ENCODE data around the gene STX18. TPM values are rescaled to one million over a fixed set of nuclear protein-coding genes. Genes with fewer than 3 reads are reported as not detected.

STX18 gene
- total RNA-seq, 1 experiment from 2014 or later: 20.9 TPM

DNA sequence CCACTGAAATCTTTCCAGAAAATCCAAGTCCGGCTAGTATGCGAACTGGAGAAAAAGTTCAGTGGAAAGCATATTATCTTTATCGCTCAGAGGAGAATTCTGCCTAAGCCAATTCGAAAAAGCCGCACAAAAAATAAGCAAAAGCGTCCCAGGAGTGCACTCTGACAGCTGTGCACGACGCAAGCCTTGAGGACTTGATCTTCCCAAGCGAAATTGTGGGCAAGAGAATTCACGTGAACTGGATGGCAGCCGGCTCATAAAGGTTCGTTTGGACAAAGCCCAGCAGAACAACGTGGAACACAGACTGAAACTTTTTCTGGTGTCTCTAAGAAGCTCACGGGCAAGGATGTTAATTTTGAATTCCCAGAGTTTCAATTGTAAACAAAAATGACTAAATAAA is 34.4 kb downstream of the STX18 start:
- Histone ChIP-seq H2AK5ac (ENCODE audit: insufficient read length, low read length) (no peak overlapping the region), H4K5ac (ENCODE audit: insufficient read length, low read depth, low read length) (no peak overlapping the region), H3K9me3 (ENCODE audit: control insufficient read depth, low read depth, low read length) (no peaks in the 10 kb centered on the region), H3T11ph (ENCODE audit: low read length) (no peak overlapping the region), H3K4me2 (ENCODE audit: insufficient read depth, insufficient read length, low read length) (no peak overlapping the region), H3K23ac (ENCODE audit: insufficient read length, low read depth, low read length) (no peak overlapping the region), H2AFZ (ENCODE audit: low read length) (no peak overlapping the region), H4K20me1 (ENCODE audit: control insufficient read depth, insufficient read depth, insufficient read length) (no peaks in the 10 kb centered on the region), H2BK20ac (ENCODE audit: low read depth, low read length, poor library complexity, severe bottlenecking) (no peak overlapping the region), H2BK5ac (ENCODE audit: insufficient read length, low read length) (no peak overlapping the region), H3K56ac (ENCODE audit: insufficient read length, low read depth, low read length) (no peak overlapping the region), H2BK15ac (ENCODE audit: low read depth, low read length) (no peak overlapping the region), H3K27ac (ENCODE audit: insufficient read length, low read depth, low read length) (no peak overlapping the region), H3K27me3 (ENCODE audit: insufficient read depth, low read length) (no peaks in the 10 kb centered on the region; the same call in 1 of the 2 replicates), H3K4ac (ENCODE audit: low read depth, low read length) (no peak overlapping the region), H3K18ac (ENCODE audit: insufficient read length, low read depth, low read length) (no peak overlapping the region), H3K23me2 (ENCODE audit: insufficient read length, low read depth, low read length, poor library complexity, severe bottlenecking) (no peaks in the 10 kb centered on the region), H3K79me2 (ENCODE audit: insufficient read depth, low read length) (0 out of 2 replicates have a peak, but pooled peaks cover 1% of the 10 kb centered on the region), H2BK120ac (ENCODE audit: low read depth, low read length, poor library complexity, severe bottlenecking) (no peak overlapping the region), H2BK12ac (ENCODE audit: insufficient read length, low read depth, low read length) (no peak overlapping the region), H3K79me1 (ENCODE audit: insufficient read depth, low read depth, low read length, poor library complexity, severe bottlenecking) (no peaks in the 10 kb centered on the region), H4K91ac (ENCODE audit: insufficient read length, low read depth, low read length) (no peak overlapping the region), H4K8ac (replicated peaks; ENCODE audit: insufficient read length, low read depth, low read length) (no peak overlapping the region), H3K14ac (ENCODE audit: insufficient read depth, low read length) (no peak overlapping the region), H3K9ac (ENCODE audit: extremely low read depth, insufficient read length, low read length) (no peak overlapping the region), H3K4me1 (ENCODE audit: insufficient read depth, low read length) (no peaks in the 10 kb centered on the region)
- Mint-ChIP-seq H3K9me3 (no peaks in the 10 kb centered on the region), H3K4me1 (peaks cover 8% of the 10 kb centered on the region in 2 experiments), H3K27ac (no peak overlapping the region), H3K4me3 (no peak overlapping the region), H3K27me3 (ENCODE audit: low read depth) (peaks cover 21% of the 10 kb centered on the region), H3K36me3 (ENCODE audit: insufficient read depth in 1 of 3, low read depth in 3 of 3) (no peaks in the 10 kb centered on the region)
- TF ChIP-seq, protein P1, sequence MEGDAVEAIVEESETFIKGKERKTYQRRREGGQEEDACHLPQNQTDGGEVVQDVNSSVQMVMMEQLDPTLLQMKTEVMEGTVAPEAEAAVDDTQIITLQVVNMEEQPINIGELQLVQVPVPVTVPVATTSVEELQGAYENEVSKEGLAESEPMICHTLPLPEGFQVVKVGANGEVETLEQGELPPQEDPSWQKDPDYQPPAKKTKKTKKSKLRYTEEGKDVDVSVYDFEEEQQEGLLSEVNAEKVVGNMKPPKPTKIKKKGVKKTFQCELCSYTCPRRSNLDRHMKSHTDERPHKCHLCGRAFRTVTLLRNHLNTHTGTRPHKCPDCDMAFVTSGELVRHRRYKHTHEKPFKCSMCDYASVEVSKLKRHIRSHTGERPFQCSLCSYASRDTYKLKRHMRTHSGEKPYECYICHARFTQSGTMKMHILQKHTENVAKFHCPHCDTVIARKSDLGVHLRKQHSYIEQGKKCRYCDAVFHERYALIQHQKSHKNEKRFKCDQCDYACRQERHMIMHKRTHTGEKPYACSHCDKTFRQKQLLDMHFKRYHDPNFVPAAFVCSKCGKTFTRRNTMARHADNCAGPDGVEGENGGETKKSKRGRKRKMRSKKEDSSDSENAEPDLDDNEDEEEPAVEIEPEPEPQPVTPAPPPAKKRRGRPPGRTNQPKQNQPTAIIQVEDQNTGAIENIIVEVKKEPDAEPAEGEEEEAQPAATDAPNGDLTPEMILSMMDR (conservative IDR thresholded peaks at IDR 0.05): no peak
- no peak for DNase-seq
- no CpG with 5 or more reads among the region's 14 CpGs for WGBS (ENCODE audit: extremely low coverage, insufficient read length, low lambda C conversion rate)
